Right lobe of liver (tissue), 6 donors: ENCODE results near the gene SLC17A3. TPM values are rescaled to one million over a fixed set of nuclear protein-coding genes. Genes with fewer than 3 reads are reported as not detected.

ENCODE experiments used
- ATAC-seq, 4 donors: fragments of 200-7000 bp; cut with Tn5 transposase; one replicate each; pipeline ENCODE4 v1.9.1; 2020; ENCODE audit warnings: mild to moderate bottlenecking in 4 of 4, moderate library complexity in 4 of 4
- DNase-seq, 3 donors: peaks; one replicate each; pipeline ENCODE4 v3.0.0-alpha.2; 2020
- H3K27ac ChIP-seq, 3 donors: fragments of 200-600 bp; one replicate each; pipeline ENCODE4 v1.8.0; 2022
- H3K27me3 ChIP-seq, 2 donors: fragments of 200-600 bp; one replicate each; pipeline ENCODE4 v1.8.0; 2022
- H3K36me3 ChIP-seq, 4 donors: fragments of 200-600 bp; sonication (generic) in 1 of 4; one replicate each; pipeline versions ENCODE4 v1.5.1 to v1.8.0; 2017 to 2022; ENCODE audit warnings: control low read depth in 1 of 4
- H3K4me1 ChIP-seq, 4 donors: fragments of 200-600 bp; sonication (generic) in 1 of 4; one replicate each; pipeline versions ENCODE4 v1.5.1 to v1.8.0; 2017 to 2022; ENCODE audit warnings: control low read depth in 1 of 4
- H3K4me3 ChIP-seq, 3 donors: fragments of 200-600 bp; one replicate each; pipeline ENCODE4 v1.8.0; 2022
- H3K9me3 ChIP-seq, 4 donors: fragments of 200-600 bp; sonication (generic) in 1 of 4; one replicate each; pipeline versions ENCODE4 v1.5.1 to v1.8.0; 2017 to 2022; ENCODE audit warnings: control low read depth in 1 of 4
- POLR2A ChIP-seq: fragments of 450-650 bp; IDR thresholded peaks from one replicate; pipeline ENCODE4 v1.6.1; 2017; ENCODE audit warnings: antibody characterized with exemption, mild to moderate bottlenecking
- WGBS: methylation state at CpG from one replicate; pipeline ENCODE4 v1.1.6; 2018; ENCODE audit warnings: low coverage, low lambda C conversion rate; ENCODE audit not compliant: insufficient coverage; ENCODE audit errors: missing lambda C conversion rate; 5-methylcytosine and 5-hydroxymethylcytosine counted together
- intact Hi-C, 2 donors: fragments of 100-400 bp; cut with DNase I; formaldehyde crosslinking; loops; one replicate each; pipeline versions ENCODE4 v1.11.2 to v1.14.1; 2022
- total RNA-seq, 6 experiments: library from RNA; depleted of rRNA in 2 of 6; stranded (reverse); fragments of >200 nt in 2 of 6; fragmentation: NEBNext Ultra II Directional in 3 of 6; extraction: Animal tissue kit (Norgen Biotek cat#: 25700) in 3 of 6; gene quantifications; one replicate each; pipeline versions ENCODE4 v1.1.0 to v1.2.4, GENCODE V29; 2016 to 2023
- TF ChIP-seq, protein P1 (sequence below), 4 donors: fragments of 200-600 bp in 3 of 4; fragments of 450-650 bp in 1 of 4; IDR thresholded peaks; one replicate each; pipeline versions ENCODE4 v1.5.1 to v1.8.0; 2016 to 2022; ENCODE audit warnings: antibody characterized with exemption in 4 of 4, mild to moderate bottlenecking in 2 of 4
- donor health status: DM: no; HTN: yes; CAD: no.
- donor health status: DM: no; HTN: no; CAD: no.
- donor health status: DM: no; HTN: no; CAD: no.
- donor health status: DM: no; HTN: yes; CAD: no.
- donor health status: DM: no; HTN: yes; CAD: no.

SLC17A3 gene
- total RNA-seq, 6 experiments from 2014 or later, result 9.5 to 31.4 (median 20.8) TPM

DNA sequence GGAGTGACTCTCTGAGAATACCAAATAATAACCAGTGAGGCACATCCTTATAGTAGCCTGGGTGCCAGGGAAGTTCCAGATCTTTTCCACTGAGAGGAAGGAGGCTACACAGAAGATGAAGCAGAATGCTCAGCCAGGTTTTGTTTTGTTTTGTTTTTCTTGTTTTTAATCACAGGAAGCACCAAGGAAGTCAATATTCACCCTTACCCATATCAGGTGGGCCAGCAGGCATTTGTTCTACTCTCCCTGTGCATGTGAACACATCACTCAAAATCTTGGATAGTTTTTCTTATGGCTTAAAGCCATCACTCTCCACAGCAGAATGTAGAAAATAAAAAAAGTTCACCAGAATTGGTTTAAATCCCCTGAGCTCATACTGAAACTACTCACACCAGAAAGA is 52.7 kb downstream of the SLC17A3 start:
- H3K27ac ChIP-seq, result no peak overlapping the region
- no peak for TF ChIP-seq POLR2A
- TF ChIP-seq, protein P1, sequence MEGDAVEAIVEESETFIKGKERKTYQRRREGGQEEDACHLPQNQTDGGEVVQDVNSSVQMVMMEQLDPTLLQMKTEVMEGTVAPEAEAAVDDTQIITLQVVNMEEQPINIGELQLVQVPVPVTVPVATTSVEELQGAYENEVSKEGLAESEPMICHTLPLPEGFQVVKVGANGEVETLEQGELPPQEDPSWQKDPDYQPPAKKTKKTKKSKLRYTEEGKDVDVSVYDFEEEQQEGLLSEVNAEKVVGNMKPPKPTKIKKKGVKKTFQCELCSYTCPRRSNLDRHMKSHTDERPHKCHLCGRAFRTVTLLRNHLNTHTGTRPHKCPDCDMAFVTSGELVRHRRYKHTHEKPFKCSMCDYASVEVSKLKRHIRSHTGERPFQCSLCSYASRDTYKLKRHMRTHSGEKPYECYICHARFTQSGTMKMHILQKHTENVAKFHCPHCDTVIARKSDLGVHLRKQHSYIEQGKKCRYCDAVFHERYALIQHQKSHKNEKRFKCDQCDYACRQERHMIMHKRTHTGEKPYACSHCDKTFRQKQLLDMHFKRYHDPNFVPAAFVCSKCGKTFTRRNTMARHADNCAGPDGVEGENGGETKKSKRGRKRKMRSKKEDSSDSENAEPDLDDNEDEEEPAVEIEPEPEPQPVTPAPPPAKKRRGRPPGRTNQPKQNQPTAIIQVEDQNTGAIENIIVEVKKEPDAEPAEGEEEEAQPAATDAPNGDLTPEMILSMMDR (IDR thresholded peaks at IDR 0.05), result no peak
- H3K4me1 ChIP-seq, result no peaks in the 10 kb centered on the region
- DNase-seq (no peak), ATAC-seq (no peak)
- H3K36me3 ChIP-seq, result peaks cover 0 to 6% (median 0%) of the 10 kb centered on the region in 4 donors
- no peaks in the 10 kb centered on the region for H3K27me3 ChIP-seq
- no peak overlapping the region for H3K4me3 ChIP-seq
- H3K9me3 ChIP-seq, result no peaks in the 10 kb centered on the region
- intact Hi-C loops, result no loop called here

DNA sequence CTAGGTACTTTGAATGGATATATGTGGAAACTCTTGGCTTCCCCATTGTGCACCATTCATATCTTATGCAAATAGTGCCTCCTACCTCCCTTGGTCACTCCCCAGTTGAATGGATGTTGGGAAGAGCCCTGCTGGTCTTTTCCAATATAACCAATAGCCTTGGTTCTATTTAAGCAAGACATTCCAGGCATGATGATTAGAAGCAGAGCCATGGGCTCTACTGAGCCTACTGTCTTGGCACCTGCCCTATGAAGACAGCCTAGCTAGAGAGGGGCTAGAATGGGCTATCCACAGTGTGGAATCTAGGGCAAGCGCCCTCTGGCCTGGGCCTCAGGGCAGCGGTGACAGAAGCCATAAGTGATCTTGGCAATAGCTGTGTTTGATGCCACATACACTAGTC is 57.8 kb downstream of the SLC17A3 start:
- TF ChIP-seq POLR2A, result no peak
- TF ChIP-seq, protein P1 (IDR thresholded peaks at IDR 0.05), result no peak
- Histone ChIP-seq H3K27me3 (no peaks in the 10 kb centered on the region), H3K27ac (no peak overlapping the region), H3K4me3 (no peak overlapping the region), H3K9me3 (no peaks in the 10 kb centered on the region), H3K4me1 (no peaks in the 10 kb centered on the region), H3K36me3 (peaks cover 0 to 6% (median 0%) of the 10 kb centered on the region in 4 donors)
- ATAC-seq, result no peak
- DNase-seq, result no peak
- WGBS, result 95% methylated on average over 2 of the region's 2 CpGs
- intact Hi-C loops, result no loop called here

DNA sequence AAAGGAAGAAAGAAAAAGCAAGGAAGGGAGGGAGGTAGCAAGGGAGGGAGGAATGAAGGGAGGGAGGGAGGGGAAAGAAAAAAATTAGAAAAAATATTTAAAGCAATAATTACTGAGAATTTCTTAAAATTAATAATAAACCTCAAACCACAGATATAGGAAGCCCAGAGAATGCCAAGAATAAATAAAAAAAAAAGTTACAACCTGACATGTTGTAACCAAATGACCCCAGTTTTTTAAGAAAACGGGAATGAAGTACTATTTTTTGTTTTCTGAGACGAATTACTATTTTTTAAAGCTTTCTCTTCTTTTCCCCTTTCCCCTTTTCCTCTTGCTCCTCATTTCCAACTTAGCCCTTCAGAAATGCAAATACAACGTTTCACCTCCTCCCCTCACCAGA is 58.8 kb downstream of the SLC17A3 start:
- no peaks in the 10 kb centered on the region for H3K27me3 ChIP-seq
- ATAC-seq (no peak), DNase-seq (no peak)
- H3K4me3 ChIP-seq, result no peak overlapping the region
- no peak overlapping the region for H3K27ac ChIP-seq
- TF ChIP-seq, protein P1 (IDR thresholded peaks at IDR 0.05), result no peak
- no peak for TF ChIP-seq POLR2A
- H3K4me1 ChIP-seq, result no peaks in the 10 kb centered on the region
- intact Hi-C loops, result no loop called here
- H3K36me3 ChIP-seq, result peaks cover 0 to 6% (median 0%) of the 10 kb centered on the region in 4 donors
- H3K9me3 ChIP-seq, result no peaks in the 10 kb centered on the region
- 79% methylated on average over 3 of the region's 3 CpGs for WGBS

DNA sequence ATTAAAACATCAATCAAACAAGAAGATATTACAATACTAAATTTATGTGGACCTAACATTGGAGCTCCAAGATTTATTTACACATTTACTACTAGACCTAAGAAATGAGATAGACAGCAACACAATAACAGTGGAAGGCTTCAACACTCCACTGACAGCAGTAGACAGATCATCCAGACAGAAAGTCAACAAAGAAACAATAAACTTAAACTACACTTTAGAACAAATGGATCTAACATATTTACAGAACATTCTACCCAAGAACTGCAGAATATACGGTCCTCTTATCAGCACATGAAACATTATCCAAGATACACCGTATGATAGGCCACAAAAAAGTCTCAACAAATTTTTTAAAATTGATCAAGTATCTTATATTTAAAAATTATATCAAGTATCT is 69.2 kb downstream of the SLC17A3 start:
- H3K4me1 ChIP-seq, result no peaks in the 10 kb centered on the region
- no peak overlapping the region for H3K27ac ChIP-seq
- TF ChIP-seq, protein P1 (IDR thresholded peaks at IDR 0.05), result no peak
- no peak for TF ChIP-seq POLR2A
- DNase-seq, result no peak
- intact Hi-C loops, result no loop called here
- H3K27me3 ChIP-seq, result no peaks in the 10 kb centered on the region
- H3K4me3 ChIP-seq, result no peak overlapping the region
- 49% methylated on average over 2 of the region's 2 CpGs for WGBS
- no peak for ATAC-seq
- no peaks in the 10 kb centered on the region for H3K36me3 ChIP-seq
- H3K9me3 ChIP-seq, result no peaks in the 10 kb centered on the region

DNA sequence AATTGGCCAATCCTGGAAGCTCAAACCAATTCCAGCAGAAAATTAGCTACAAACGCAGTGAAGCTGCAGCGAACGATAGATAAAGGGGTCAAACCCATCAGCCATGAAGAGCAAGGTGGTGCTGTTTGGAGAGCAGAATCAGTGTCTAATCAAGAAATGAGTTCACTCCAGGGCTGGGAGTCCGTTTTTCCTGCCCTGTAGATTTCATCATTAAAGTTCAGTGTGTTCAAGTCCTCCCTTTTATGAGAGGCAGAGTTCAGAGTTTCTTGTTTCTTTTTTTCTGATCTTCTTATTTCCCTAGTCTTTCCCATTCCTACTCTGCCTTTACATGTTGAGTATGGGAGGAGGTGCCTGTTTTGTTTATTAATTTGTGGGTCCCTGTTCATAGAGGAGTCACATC is 72.6 kb downstream of the SLC17A3 start:
- Histone ChIP-seq H3K36me3 (no peaks in the 10 kb centered on the region), H3K4me3 (no peak overlapping the region), H3K27me3 (no peaks in the 10 kb centered on the region), H3K4me1 (no peaks in the 10 kb centered on the region), H3K9me3 (no peaks in the 10 kb centered on the region), H3K27ac (no peak overlapping the region)
- ATAC-seq (no peak), DNase-seq (no peak)
- intact Hi-C loops, result no loop called here
- TF ChIP-seq POLR2A, result no peak
- TF ChIP-seq, protein P1 (IDR thresholded peaks at IDR 0.05), result no peak
- whole genome bisulfite sequencing, result 63% methylated on average over 4 of the region's 4 CpGs
